IMR-90 (cell line): ENCODE results near the gene SLC2A3. TPM values are rescaled to one million over a fixed set of nuclear protein-coding genes. Genes with fewer than 3 reads are reported as not detected.

Source experiments
- microRNA-seq, 2 experiments: library from miRNA; stranded (forward) in 1 of 2; unstranded in 1 of 2; fragments of 10-50 nt in 1 of 2; fragments of <30 nt in 1 of 2; gene quantifications in 1 of 2; microRNA quantifications in 1 of 2; one replicate each; pipeline versions ENCODE3 to v1.1.0; 2013 to 2020; ENCODE audit not compliant: insufficient read depth in 1 of 2, insufficient read length in 1 of 2, unreplicated experiment in 1 of 2
- polyA plus RNA-seq, 3 experiments: library from polyadenylated mRNA; depleted of rRNA; stranded (reverse); fragments of >200 nt; gene quantifications; 2 replicates each; pipeline ENCODE4 v1.2.3, GENCODE V29; 2012; ENCODE audit warnings: low replicate concordance in 1 of 3
- small RNA-seq, 5 experiments: library from RNA; depleted of rRNA; stranded (forward); fragments of <200 nt; gene quantifications; one replicate each; pipeline ENCODE3, GENCODE V24; 2012
- total RNA-seq: library from RNA; depleted of rRNA; stranded (reverse); fragments of >200 nt; gene quantifications from 2 replicates; pipeline ENCODE4 v1.2.3, GENCODE V29; 2012; rRNA removed

The SLC2A3 gene
- total and polyA plus RNA-seq, 2 of the 4 experiments (the other 2 are of a cell fraction) = 46.1 to 54.8 TPM

Small RNA genes lying within 50 kb of the gene (microRNA-seq; reads per million reads assigned to microRNA genes)
- not detected for gene RF00019 (ENCODE audit: insufficient read depth, insufficient read length)

Small RNA genes lying within 50 kb of the gene (small RNA-seq; reads per million reads assigned to genes)
- gene RF00019 = 0 reads per million in 5 experiments

Other genes with a start within 250 kb of the SLC2A3 start
- gene GDF3, start 240.4 kb downstream of the SLC2A3 start, total RNA-seq = not detected in 2 replicates
- not detected in 2 replicates for gene GDF3, start 240.4 kb downstream of the SLC2A3 start, polyA plus RNA-seq (2012; rRNA removed)
- not detected in 2 replicates for gene DPPA3, start 224.8 kb downstream of the SLC2A3 start, total RNA-seq
- not detected in 2 replicates for gene DPPA3, start 224.8 kb downstream of the SLC2A3 start, polyA plus RNA-seq (2012; rRNA removed)
- gene CLEC4C, start 188.8 kb downstream of the SLC2A3 start, total RNA-seq = not detected in 2 replicates
- not detected in 2 replicates for gene CLEC4C, start 188.8 kb downstream of the SLC2A3 start, polyA plus RNA-seq (2012; rRNA removed)
- not detected in 2 replicates for gene NANOGNB, start 171.0 kb downstream of the SLC2A3 start, total RNA-seq
- gene NANOGNB, start 171.0 kb downstream of the SLC2A3 start, polyA plus RNA-seq (2012; rRNA removed) = not detected in 2 replicates
- gene NANOG, start 146.8 kb downstream of the SLC2A3 start, total RNA-seq = not detected in 2 replicates
- not detected in 2 replicates for gene NANOG, start 146.8 kb downstream of the SLC2A3 start, polyA plus RNA-seq (2012; rRNA removed)
- under 0.01 TPM in 1 of 2 replicates, not detected in the other for gene SLC2A14, start 63.3 kb downstream of the SLC2A3 start, total RNA-seq
- 0.05 and 0.07 TPM in 2 replicates for gene SLC2A14, start 63.3 kb downstream of the SLC2A3 start, polyA plus RNA-seq (2012; rRNA removed)
- 3.0 and 3.9 TPM in 2 replicates for gene FOXJ2, start 96.5 kb upstream of the SLC2A3 start, total RNA-seq
- gene FOXJ2, start 96.5 kb upstream of the SLC2A3 start, polyA plus RNA-seq (2012; rRNA removed) = 8.4 and 8.5 TPM in 2 replicates
- gene C3AR1, start 130.2 kb upstream of the SLC2A3 start, total RNA-seq = 0.28 and 0.36 TPM in 2 replicates
- gene C3AR1, start 130.2 kb upstream of the SLC2A3 start, polyA plus RNA-seq (2012; rRNA removed) = 0.31 and 0.42 TPM in 2 replicates
- 37.3 and 44.2 TPM in 2 replicates for gene NECAP1, start 146.1 kb upstream of the SLC2A3 start, total RNA-seq
- 32.2 and 35.6 TPM in 2 replicates for gene NECAP1, start 146.1 kb upstream of the SLC2A3 start, polyA plus RNA-seq (2012; rRNA removed)
- 0.28 TPM in 1 of 2 replicates, not detected in the other for gene CLEC4A, start 187.4 kb upstream of the SLC2A3 start, total RNA-seq
- gene CLEC4A, start 187.4 kb upstream of the SLC2A3 start, polyA plus RNA-seq (2012; rRNA removed) = 0.29 and 0.44 TPM in 2 replicates
- gene ZNF705A, start 220.8 kb upstream of the SLC2A3 start, total RNA-seq = not detected in 2 replicates
- not detected in 2 replicates for gene ZNF705A, start 220.8 kb upstream of the SLC2A3 start, polyA plus RNA-seq (2012; rRNA removed)